NCI-H2081 treated with DMSO at 0.1 percent for 48 hours (cell line): ENCODE results near the gene SLC4A2.

Experiments used
- DNase-seq: peaks from one replicate; lab custom pipeline; 2025; lab: John Stamatoyannopoulos, UW

Gene SLC4A2

GRCh38 chr7:151095123-151095797 is 35.9 kb downstream of the SLC4A2 start:
- DNase-seq = no peak

- DNase-seq = no peak
Measured at GRCh38 chr7:151095828-151096475, 36.6 kb downstream of the SLC4A2 start.

- DNase-seq = no peak
Measured at GRCh38 chr7:151099486-151100211, 40.3 kb downstream of the SLC4A2 start.

GRCh38 chr7:151100921-151101320 is 41.5 kb downstream of the SLC4A2 start:
- no peak for DNase-seq

GRCh38 chr7:151101621-151102396 is 42.4 kb downstream of the SLC4A2 start:
- DNase-seq = no peak

GRCh38 chr7:151102991-151103390 is 43.6 kb downstream of the SLC4A2 start:
- DNase-seq = no peak

GRCh38 chr7:151103973-151104372 is 44.6 kb downstream of the SLC4A2 start:
- no peak for DNase-seq

GRCh38 chr7:151104411-151105235 is 45.2 kb downstream of the SLC4A2 start:
- DNase-seq = no peak

- DNase-seq = no peak
Measured at GRCh38 chr7:151107882-151108281, 48.5 kb downstream of the SLC4A2 start.

GRCh38 chr7:151109094-151110048 is 50.0 kb downstream of the SLC4A2 start:
- no peak for DNase-seq

- DNase-seq = no peak
Measured at GRCh38 chr7:151110236-151110940, 51.0 kb downstream of the SLC4A2 start.

- DNase-seq = no peak
Measured at GRCh38 chr7:151110941-151111645, 51.7 kb downstream of the SLC4A2 start.

GRCh38 chr7:151113344-151114150 is 54.2 kb downstream of the SLC4A2 start:
- no peak for DNase-seq

- DNase-seq = no peak
Measured at GRCh38 chr7:151114151-151115090, 55.0 kb downstream of the SLC4A2 start.

- DNase-seq = no peak
Measured at GRCh38 chr7:151115121-151115835, 55.9 kb downstream of the SLC4A2 start.

- DNase-seq = no peak
Measured at GRCh38 chr7:151115836-151116418, 56.5 kb downstream of the SLC4A2 start.
